NCI-H2107 treated with DMSO at 0.1 percent for 48 hours (cell line): ENCODE measurements around the gene FAM111B.
A peak's percentile ranks its signal among the peaks of the same experiment; 100 is the strongest.
"Not testable (repeated sequence)": the region's sequence is repeated elsewhere in the genome, so short reads cannot be mapped to it uniquely, and the experiment has no call there.

Source experiments
- DNase-seq: peaks from one replicate; lab custom pipeline; 2025; ENCODE audit not compliant: unreplicated experiment; lab: John Stamatoyannopoulos, UW

FAM111B gene

DNA sequence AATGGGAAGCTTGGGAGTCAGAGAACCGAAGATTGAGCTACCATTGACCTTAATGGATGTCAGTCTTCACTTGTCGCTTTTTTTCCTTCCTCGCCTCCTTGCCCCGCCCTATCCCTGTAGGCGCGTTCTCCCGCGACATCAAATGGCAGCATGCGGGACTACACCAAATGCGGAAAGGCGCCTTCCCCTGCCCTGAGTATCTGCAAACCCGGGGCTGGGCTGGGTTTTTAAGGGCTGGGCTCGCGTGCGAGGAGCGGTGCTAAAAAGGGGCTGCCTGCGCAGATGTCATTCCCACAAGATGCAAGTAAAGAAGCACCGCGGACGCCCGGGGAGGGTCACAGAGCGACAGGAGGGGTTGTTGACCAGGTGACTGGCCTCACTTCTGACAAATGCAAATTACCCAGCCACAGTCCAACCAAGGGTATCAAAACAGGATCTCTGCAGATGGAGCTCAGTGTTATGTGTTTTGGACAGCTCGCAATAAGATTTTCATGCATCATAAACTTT, 4.7 kb upstream of the FAM111B start:
- DNase-seq, result no peak

DNA sequence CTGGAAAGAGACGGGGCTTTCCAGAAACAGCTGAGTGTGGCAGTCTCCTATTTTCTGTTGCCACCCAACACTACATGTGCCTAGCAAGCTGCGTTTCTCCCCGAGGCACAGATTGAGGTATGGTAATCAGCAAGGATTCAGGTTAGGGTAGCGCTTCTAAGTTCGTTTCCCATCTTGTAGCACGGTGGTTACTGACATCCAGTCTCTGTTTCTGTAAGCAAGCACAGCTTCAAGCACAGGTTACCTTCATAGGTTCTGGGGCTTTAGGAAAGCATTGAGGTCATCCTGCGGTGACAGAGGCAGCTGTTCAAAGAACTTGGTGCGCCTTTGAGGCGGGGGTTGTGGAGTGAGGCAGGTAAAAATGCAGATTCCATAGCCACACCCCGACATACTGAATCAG, 684 bp downstream of the FAM111B start:
- not testable (repeated sequence) for DNase-seq

DNA sequence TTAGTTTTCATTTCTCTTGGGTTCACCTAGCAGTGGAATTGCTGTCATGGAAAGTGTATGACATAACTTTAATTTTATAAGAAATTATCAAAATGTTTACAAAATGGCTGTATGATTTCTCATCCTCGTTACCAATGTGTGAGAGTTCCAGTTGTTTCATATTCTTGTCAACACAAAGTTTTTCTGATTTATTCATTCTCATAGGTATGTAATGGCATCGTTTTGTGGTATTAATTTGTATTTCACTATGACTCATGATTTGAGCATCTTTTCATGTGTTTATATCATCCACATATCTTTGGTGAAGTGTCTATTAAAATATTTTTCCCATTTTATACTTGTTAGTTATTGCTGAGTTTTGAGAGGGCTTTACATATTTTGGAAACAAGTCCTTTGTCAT, 5.5 kb downstream of the FAM111B start:
- DNase-seq, result no peak

DNA sequence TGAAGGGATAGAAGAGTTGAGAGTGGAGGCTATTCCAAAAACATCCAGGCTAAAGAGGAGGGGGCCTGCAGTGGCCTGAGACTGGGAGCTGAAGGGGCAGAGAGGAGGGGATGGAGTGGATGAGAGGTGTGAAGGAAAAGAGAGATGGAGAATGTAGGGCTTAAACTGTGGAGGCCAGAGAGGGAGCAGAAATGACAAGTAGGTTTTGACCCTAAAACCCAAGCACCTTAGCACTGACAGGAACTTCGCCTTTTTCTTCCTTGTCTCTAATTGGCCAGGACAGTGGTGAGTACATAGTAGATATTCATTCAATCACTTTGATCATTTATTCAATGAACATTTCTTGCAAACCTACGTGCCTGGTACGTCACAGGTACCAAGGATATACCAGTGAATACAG, 7.3 kb downstream of the FAM111B start:
- no peak for DNase-seq

DNA sequence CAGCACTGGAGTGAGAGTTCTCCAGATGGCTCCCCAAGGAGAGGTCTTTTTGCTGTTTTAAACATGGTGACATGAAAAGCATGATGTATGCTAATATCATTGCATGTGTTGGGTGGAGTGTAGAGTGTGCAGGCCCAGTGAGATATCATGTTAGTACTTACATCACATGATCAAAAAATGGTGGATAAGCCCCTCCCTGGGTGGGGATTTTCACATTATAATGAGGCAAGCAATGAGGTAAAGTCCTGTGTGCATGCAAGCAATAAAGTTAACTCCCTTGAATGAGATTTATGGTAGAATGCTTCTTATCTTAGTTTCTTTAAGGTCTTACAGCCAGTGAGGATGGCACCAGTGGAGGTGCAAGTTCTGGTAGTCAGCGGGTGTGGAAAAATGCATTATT, 8.5 kb downstream of the FAM111B start:
- DNase-seq, result no peak

DNA sequence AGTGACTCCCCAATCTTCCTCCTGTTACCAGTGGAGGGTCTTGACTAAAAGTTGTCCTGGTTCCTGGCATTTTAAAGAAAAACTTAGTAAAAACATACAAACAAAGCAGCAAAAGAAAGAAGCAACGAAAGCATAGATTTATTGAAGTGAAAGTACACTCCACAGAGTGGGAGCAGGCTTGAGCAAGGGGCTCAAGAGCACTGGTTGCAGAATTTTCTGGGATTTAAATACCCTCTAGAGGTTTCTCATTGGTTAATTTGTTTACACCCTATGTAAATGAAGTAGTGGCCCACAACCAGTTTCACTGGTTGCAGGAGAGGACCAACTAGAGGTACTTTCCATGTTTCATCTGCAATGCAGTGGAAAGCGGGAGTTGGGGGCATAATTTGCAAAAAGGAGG, 10.7 kb downstream of the FAM111B start:
- DNase-seq, result no peak

DNA sequence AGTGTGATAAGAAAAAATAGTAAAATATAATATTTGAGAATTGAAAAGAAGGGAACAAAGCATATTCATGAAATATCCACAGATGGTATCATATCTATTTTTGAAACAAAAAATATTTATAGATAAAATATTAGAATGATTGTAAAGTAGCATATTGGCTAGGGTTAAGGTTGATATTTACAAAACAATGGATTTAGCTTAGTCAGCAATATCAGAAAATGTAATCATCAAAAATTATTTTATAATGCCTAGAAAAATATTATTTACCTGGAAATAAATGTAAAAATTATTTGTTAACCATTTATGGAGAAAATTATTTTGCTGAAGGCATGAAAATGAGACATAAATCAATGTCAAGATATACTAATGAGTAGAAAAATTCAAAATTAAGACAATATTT, 12.8 kb downstream of the FAM111B start:
- no peak for DNase-seq

DNA sequence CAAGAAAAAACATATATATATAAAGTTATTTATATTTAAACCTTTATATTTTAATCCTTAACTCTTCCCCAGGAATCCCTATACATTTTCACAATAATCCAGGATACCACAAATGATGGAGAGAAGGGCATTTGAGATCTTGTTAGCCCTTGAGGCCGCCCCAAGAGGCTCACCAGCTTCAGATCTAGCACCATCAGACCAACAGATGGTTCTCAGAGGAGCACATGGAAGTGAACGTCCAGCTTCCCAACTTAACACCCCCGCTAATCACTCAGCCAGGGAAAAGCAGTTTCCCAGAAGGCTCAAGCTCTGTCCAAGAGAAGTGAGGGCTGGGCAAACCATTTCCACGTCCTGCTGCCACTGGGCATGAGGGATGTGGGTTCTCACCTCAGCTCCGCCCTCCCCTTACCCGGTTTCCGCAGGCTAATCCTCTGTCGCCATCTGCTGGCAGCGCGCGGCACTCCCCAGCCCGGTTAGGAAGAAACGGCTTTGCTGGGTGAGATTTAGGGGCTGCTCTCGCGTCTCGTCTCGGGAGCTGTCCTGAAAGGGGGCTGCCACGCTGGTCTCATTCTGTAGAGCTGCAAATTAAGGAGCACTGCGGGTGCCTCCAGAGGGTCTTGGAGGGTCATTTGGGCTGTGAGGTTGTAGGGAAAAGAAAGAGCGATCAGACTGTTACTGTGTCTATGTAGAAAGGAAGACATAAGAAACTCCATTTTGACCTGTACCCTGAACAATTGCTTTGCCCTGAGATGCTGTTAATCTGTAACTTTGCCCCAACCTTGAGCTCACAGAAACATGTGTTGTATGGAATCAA, 28.8 kb downstream of the FAM111B start:
- peak; percentile 27 for DNase-seq

DNA sequence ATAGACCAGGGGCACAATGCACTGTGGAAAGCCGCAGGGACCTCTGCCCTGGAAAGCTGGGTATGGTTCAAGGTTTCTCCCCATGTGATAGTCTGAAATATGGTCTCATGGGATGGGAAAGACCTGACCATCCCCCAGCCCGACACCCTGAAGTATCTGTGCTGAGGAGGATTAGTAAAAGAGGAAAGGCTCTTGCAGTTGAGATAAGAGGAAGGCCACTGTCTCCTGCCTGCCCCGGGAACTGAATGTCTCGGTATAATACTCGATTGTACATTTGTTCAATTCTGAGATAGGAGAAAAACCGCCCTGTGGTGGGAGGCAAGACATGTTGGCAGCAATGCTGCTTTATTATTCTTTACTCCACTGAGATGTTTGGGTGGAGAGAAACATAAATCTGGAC, 29.5 kb downstream of the FAM111B start:
- not testable (repeated sequence) for DNase-seq

DNA sequence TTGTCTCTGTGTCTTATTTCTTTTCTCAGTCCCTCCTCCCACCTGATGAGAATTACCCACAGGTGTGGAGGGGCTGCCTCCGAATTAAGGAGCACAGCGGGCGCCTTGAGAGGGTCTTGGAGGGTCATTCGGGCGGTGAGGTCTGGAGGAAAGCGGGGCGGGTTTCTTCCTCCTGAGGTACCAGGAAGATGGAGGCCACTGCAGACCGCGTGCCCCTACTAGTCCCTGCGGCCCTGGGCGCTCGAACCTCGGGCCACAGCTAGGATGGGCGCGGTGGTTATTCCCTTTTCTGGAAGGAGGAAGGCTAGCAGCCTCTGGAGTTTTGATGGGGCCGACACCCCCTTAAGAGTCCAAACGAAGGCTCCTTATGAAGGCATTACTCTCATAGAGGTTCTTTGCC, 30.2 kb downstream of the FAM111B start:
- DNase-seq, result no peak

DNA sequence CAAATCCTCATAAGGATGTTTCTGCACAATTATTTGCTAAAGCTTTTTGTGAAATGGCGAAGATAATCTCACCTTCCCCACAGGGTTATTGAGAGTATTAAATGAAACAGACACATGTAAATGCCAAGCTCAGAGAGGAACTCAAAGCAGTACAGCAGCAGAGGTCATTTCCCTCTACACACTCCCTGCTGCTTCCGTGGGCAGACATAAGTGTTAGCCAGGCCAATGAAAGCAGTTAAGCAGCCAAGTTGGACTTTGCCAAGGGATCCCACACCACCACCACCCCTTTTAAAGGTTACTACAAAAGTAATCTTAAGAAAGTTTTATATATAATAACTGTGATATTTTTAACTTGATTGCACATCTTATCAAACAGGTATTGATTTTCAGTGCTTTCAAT, 31.6 kb downstream of the FAM111B start:
- DNase-seq, result no peak

DNA sequence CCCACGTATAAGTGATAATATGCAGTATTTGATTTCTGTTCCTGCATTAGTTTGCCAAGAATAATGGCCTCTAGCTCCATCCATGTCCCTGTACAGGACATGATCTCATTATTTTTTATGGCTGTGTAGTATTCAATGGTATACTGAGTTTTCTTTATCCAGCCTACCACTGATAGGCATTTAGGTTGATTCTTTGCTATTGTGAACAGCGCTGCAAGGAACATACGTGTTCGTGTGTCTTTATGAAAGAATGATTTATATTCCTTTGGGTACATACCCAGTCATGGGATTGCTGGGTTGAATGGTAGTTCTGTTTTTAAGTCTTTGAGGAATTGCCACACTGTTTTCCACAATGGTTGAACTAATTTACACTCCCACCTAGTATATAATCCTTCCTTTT, 34.2 kb downstream of the FAM111B start:
- DNase-seq, result no peak

DNA sequence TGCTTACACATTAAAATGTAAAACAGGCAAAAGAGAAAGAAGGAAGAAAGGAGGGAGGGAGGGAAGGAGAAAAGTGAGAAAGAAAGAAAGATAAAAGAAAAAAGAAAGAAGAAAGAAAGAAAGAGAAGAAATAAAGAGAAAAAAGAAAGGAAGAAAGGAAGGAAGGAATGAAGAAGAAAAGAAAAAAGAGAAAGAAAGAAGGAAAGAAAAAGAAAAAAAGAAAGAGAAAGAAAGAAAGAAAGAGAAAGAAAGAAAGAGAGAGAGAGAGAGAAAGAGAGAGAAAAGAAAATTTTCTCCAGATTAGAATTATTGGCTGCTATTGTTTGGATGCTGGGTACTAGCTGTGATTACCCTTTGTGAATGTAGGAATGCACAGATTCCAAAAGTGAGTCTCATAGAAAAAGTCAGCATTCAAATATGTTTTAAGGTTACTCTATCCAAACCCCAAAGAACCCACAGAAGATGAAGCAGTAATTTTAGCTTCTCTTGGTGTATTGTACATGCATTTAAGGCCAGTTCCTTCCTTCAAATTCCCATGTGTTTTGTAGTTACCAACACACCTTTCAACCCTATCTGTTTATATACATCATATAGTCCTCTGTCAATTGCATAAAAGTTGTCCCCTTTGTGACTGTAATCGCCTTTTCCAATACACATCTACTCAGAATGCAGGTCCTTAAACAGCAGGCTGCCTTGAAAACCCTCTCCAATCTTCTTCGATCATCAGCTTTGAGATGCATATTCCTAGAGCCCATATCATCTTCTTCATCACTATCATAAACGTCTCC, 34.8 kb downstream of the FAM111B start:
- DNase-seq, result no peak

DNA sequence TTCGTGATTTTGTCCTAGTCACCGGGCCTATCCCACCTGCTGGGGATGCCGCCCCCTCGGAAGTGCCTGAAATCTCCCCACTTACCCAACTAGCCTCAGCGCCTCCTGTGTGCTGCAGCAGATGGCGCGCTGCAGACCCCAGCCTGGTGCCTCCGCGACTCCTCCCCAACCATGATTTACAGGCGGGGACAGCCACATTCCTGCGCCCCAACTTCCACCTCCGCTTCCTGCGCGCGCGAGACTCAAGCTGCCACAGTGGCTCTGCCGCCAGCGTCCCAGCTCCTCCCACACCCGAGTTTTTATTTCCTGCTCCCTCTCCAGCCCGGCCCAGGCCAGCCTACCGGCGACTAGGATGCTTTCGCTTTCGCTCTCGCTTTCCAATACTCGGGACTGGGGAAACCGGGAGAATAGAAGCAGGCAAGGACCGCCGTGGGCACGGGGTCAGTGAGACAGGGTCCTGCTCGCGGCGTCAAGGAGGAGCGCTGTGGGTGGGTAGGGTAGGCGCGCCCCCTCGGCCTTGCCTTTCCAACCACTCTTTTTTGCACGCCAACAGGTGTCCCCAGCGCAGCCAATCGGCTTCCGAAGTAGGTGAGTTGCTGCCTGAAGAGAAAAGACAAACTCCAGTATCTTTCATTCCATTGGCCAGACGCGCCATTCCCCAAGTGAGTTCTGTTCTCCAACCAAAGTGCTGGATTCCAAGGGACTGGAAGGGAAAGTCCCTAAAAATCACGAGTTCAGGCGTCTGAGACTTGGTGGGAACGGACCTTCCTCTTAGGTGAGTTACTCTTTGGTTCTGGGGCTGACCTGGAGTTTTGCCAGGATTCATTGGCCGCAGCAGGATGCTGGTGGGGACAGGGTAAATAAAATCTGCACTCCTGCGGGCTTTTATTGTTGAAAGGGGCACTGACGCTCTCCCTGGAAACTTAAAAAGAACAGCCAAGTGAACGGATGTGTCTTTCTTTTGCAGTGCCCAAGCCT, 35.8 kb downstream of the FAM111B start, which contains the start of gene FAM111A:
Gene FAM111A (plus strand): TSS at position 327 of the 978 bp plus-strand sequence. CDS start 6,017 bp downstream, outside the sequence.
- DNase-seq, result peak; percentile 78

DNA sequence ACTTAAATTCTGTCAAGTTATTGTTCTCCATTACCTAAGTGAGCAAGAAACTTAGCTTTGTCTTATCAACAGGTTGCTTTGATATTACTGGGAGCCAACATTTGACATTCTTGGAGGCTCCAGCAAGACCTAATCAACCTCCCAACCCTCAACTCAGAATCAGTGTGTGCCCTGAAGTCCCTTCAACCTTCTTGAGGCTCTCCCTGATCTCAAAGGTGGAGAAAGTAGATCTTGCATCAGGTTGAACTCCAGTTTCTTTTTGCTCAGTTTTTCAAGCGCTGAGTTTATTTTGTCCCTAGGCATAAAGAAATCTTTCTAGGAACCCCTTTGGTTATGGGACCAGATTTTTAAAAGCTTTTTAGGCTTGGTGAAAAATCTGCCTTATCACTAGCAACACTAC, 37.1 kb downstream of the FAM111B start:
- no peak for DNase-seq

DNA sequence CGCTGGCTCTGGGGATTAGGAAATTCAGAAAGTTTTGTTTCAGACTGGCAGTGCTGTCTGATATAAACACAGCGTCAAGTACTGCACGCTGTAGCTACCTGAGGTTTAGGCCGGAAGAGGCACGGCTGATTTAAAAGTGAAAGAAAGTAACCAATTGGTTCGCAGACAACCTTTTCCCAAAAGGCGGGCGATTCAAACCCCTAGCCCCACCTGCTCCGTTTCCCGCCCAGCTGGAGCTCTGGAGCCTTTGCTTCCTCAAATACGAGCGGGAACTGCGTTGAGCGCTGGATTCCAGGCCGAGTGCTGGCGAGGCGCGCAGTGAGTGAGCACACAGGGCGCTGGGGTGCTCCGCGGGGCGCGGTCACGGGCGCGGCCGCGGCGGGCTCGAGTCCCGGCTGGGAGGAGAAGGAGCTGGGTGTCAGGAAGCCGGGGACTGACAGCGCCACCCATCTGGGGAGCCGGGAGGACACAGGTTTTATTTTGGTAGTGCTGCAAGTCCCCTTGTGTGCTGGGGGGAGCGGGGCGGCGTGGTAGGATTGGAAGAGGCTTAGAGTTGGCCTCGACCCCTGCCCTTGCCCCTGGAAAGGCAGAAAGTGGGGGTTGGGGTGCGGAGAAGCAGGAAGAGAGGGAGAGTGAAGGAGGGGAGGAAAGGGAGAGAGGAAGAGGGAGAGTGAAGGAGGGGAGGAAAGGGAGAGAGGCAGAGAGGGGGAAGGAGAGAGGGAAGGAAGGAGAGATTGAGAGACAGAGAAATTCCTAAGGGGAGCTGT, 37.7 kb downstream of the FAM111B start:
- peak; percentile 82 for DNase-seq

DNA sequence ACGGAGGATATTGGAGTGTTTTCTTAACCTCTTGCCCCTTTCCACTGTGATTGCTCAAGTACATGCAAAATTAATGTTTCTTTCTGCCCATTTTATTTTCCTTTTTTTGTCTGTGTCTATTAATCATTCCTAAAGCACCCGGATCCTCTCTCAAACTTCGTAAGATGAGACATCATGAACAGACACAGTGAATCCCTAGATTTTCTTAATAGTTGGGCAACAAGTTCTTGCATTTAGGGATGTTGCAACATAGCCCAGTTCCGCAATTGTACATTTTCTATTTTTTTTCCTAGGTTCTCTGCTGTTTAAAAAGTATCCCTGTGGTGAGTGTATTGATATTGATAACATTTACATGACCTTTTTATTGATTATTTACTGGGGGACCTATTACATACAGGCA, 38.5 kb downstream of the FAM111B start:
- no peak for DNase-seq

DNA sequence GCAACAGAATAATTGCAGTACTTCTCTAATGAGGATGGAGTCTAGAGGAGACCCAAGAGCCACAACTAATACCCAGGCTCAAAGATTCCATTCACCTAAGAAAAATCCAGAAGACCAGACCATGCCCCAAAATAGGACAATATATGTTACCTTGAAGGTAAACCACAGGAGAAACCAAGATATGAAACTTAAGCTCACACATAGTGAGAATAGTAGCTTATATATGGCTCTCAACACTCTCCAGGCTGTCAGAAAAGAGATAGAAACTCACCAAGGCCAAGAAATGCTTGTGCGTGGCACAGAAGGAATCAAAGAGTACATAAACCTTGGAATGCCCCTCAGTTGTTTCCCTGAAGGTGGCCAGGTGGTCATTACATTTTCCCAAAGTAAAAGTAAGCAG, 44.7 kb downstream of the FAM111B start:
- no peak for DNase-seq

DNA sequence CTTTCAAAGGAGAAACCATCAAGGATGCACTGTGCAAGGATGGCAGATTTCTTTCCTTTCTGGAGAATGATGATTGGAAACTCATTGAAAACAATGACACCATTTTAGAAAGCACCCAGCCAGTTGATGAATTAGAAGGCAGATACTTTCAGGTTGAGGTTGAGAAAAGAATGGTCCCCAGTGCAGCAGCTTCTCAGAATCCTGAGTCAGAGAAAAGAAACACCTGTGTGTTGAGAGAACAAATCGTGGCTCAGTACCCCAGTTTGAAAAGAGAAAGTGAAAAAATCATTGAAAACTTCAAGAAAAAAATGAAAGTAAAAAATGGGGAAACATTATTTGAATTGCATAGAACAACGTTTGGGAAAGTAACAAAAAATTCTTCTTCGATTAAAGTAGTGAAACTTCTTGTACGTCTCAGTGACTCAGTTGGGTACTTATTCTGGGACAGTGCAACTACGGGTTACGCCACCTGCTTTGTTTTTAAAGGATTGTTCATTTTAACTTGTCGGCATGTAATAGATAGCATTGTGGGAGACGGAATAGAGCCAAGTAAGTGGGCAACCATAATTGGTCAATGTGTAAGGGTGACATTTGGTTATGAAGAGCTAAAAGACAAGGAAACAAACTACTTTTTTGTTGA, 45.4 kb downstream of the FAM111B start:
- no peak for DNase-seq

DNA sequence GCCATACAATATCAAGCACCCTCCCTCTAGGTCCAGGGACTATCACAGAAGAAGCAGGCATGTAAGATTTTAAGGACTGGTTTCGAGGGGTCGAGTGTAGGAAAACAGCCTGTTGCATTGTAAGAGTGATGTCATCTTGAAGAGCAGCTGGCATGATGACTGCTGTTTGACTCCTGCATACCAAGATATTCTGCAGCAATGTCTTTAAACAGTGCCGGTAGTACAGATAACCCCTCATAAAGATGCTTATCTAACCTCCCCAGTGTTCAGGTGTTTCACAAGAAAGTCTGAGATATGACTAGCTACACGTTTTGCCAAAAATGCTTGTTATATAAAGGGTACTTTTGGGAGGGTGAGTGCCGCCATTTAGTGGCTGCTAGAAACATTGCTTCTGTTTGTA, 47.6 kb downstream of the FAM111B start:
- no peak for DNase-seq
